ENCODE measurements around the gene SLC37A2. TPM values are rescaled to one million over a fixed set of nuclear protein-coding genes. Genes with fewer than 3 reads are reported as not detected.

SLC37A2 gene
- polyA plus RNA-seq, 1 of the 3 experiments (the other 2 are of a cell fraction): 0.44 TPM

DNA sequence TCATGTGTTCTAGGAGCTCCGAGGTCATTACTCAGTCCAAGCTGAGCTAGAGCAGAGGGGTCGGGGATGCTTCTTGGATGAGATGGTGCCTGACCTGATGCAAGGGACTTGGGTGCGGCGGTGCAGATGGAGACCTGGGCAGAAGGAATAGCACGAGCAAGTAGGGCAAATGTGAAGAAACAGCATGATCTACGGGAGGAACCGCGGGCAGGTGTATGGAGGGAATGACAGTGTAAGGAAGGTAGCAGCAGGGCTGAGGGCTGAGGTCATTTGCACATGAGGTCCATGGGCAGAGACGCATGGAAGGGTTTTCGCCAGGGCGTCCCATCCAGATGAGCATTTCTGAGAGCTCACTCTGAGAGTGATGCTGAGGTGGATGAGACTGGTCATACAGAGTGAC, 14.9 kb downstream of the SLC37A2 start (continued):
- TF ChIP-seq, protein P1, sequence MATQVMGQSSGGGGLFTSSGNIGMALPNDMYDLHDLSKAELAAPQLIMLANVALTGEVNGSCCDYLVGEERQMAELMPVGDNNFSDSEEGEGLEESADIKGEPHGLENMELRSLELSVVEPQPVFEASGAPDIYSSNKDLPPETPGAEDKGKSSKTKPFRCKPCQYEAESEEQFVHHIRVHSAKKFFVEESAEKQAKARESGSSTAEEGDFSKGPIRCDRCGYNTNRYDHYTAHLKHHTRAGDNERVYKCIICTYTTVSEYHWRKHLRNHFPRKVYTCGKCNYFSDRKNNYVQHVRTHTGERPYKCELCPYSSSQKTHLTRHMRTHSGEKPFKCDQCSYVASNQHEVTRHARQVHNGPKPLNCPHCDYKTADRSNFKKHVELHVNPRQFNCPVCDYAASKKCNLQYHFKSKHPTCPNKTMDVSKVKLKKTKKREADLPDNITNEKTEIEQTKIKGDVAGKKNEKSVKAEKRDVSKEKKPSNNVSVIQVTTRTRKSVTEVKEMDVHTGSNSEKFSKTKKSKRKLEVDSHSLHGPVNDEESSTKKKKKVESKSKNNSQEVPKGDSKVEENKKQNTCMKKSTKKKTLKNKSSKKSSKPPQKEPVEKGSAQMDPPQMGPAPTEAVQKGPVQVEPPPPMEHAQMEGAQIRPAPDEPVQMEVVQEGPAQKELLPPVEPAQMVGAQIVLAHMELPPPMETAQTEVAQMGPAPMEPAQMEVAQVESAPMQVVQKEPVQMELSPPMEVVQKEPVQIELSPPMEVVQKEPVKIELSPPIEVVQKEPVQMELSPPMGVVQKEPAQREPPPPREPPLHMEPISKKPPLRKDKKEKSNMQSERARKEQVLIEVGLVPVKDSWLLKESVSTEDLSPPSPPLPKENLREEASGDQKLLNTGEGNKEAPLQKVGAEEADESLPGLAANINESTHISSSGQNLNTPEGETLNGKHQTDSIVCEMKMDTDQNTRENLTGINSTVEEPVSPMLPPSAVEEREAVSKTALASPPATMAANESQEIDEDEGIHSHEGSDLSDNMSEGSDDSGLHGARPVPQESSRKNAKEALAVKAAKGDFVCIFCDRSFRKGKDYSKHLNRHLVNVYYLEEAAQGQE (IDR thresholded peaks at IDR 0.05; ENCODE audit: low read depth, low read length): no peak
- no peak for TF ChIP-seq RCOR1 (IDR thresholded peaks at IDR 0.05; ENCODE audit: low read length)
- TF ChIP-seq, protein P2, sequence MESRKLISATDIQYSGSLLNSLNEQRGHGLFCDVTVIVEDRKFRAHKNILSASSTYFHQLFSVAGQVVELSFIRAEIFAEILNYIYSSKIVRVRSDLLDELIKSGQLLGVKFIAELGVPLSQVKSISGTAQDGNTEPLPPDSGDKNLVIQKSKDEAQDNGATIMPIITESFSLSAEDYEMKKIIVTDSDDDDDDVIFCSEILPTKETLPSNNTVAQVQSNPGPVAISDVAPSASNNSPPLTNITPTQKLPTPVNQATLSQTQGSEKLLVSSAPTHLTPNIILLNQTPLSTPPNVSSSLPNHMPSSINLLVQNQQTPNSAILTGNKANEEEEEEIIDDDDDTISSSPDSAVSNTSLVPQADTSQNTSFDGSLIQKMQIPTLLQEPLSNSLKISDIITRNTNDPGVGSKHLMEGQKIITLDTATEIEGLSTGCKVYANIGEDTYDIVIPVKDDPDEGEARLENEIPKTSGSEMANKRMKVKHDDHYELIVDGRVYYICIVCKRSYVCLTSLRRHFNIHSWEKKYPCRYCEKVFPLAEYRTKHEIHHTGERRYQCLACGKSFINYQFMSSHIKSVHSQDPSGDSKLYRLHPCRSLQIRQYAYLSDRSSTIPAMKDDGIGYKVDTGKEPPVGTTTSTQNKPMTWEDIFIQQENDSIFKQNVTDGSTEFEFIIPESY (IDR thresholded peaks at IDR 0.05; ENCODE audit: borderline replicate concordance, low read depth): no peak
- TF ChIP-seq ELF1 (IDR thresholded peaks at IDR 0.05): no peak
- no peak for TF ChIP-seq CHD2 (IDR thresholded peaks at IDR 0.05; ENCODE audit: low read length, partially characterized antibody)
- no peak for TF ChIP-seq GABPA (IDR thresholded peaks at IDR 0.05; ENCODE audit: low read depth)
- no peak for TF ChIP-seq TAF1 (IDR thresholded peaks at IDR 0.05; ENCODE audit: borderline replicate concordance, low read depth, low read length)
- TF ChIP-seq EP300 (IDR thresholded peaks at IDR 0.05; ENCODE audit: borderline replicate concordance in 1 of 2, low read depth in 1 of 2, low read length in 1 of 2): no peak
- no peak for TF ChIP-seq RAD21 (IDR thresholded peaks at IDR 0.05; ENCODE audit: low read length)
- TF ChIP-seq, protein P3, sequence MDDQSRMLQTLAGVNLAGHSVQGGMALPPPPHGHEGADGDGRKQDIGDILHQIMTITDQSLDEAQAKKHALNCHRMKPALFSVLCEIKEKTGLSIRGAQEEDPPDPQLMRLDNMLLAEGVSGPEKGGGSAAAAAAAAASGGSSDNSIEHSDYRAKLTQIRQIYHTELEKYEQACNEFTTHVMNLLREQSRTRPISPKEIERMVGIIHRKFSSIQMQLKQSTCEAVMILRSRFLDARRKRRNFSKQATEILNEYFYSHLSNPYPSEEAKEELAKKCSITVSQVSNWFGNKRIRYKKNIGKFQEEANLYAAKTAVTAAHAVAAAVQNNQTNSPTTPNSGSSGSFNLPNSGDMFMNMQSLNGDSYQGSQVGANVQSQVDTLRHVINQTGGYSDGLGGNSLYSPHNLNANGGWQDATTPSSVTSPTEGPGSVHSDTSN (IDR thresholded peaks at IDR 0.05): no peak

DNA sequence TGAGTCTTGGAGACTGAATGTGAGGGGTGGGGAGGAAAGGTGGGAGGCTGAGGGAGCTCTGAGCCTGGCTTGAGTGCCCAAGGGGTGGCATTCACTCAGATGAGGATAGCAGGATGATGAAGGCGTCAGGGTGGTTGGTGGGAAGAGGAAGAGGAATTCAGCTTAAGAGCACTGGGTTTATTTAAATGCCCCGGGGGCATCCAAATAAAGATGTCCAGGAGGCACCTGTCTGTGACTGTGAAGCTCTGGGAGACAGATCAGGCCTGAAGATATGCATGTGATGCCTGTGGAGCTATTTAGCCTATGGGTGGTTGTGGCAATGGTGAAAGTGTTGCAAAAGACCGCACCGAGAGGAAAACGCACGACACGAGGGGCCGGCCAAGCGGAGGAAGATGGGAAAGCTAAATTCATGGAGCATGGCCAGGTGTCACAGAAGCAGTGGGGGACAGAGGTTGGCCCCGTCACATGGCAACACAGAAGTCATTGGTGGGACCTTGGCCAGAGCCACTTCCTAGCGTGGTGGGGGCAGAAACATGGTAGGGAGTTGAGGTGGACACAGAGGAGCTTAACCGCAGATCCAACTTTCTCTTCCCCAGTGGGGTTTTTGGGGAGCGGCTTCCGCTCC, 15.5 kb downstream of the SLC37A2 start:
- 87% methylated on average over 13 of the region's 14 CpGs for WGBS (ENCODE audit: low lambda C conversion rate)
- TF ChIP-seq RFX5 (IDR thresholded peaks at IDR 0.05; ENCODE audit: low read length) (no peak), YY1 (IDR thresholded peaks at IDR 0.05; ENCODE audit: low read depth) (no peak), EP300 (IDR thresholded peaks at IDR 0.05; ENCODE audit: borderline replicate concordance in 1 of 2, low read depth in 1 of 2, low read length in 1 of 2) (no peak), GATA2 (CRISPR knock-in tag; IDR thresholded peaks at IDR 0.05) (no peak), MXI1 (IDR thresholded peaks at IDR 0.05; ENCODE audit: low read depth, low read length) (no peak)
- TF ChIP-seq, protein P1 (IDR thresholded peaks at IDR 0.05; ENCODE audit: low read depth, low read length): no peak
- TF ChIP-seq, protein P4, sequence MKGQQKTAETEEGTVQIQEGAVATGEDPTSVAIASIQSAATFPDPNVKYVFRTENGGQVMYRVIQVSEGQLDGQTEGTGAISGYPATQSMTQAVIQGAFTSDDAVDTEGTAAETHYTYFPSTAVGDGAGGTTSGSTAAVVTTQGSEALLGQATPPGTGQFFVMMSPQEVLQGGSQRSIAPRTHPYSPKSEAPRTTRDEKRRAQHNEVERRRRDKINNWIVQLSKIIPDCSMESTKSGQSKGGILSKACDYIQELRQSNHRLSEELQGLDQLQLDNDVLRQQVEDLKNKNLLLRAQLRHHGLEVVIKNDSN (IDR thresholded peaks at IDR 0.05; ENCODE audit: borderline replicate concordance, low read depth): no peak
- H3F3A ChIP-seq (replicated peaks; ENCODE audit: insufficient read depth): no peaks in the 10 kb centered on the region
- no peaks in the 10 kb centered on the region for H4K20me1 ChIP-seq (ENCODE audit: insufficient read depth)
- no peaks in the 10 kb centered on the region for H3K79me2 ChIP-seq (ENCODE audit: insufficient read depth)
- no peak overlapping the region for H3K4me2 ChIP-seq
- DNase-seq: no peak
- no peaks in the 10 kb centered on the region for H3K9me2 ChIP-seq
- no peak overlapping the region for H2AFZ ChIP-seq (ENCODE audit: low read depth)
- H3K4me1 ChIP-seq (ENCODE audit: control insufficient read depth in 1 of 2, insufficient read depth in 2 of 2, low read depth in 1 of 2, low read length in 1 of 2): no peaks in the 10 kb centered on the region
- H3K36me3 ChIP-seq (replicated peaks in 1 of 2; ENCODE audit: control insufficient read depth in 1 of 2, insufficient read depth in 2 of 2, low read length in 1 of 2): no peaks in the 10 kb centered on the region
- H3K9me3 ChIP-seq: no peaks in the 10 kb centered on the region
- POLR2A ChIA-PET: interaction anchor here (0.6 kb wide), 1 partner anchor 18 kb away, joined by 3 read pairs; no protein-coding TSS in a partner anchor
- CTCF ChIA-PET: interaction anchor here (0.7 to 4.4 kb wide), 7 partner anchors 13 to 344 kb away, joined by 3 to 22 read pairs (median 3); no protein-coding TSS in a partner anchor
- H3K27me3 ChIP-seq (ENCODE audit: insufficient read depth): no peaks in the 10 kb centered on the region
- no peak overlapping the region for H3K27ac ChIP-seq (ENCODE audit: low read depth in 2 of 2, low read length in 1 of 2)
- no peak overlapping the region for H3K9ac ChIP-seq
- H3K4me3 ChIP-seq (ENCODE audit: low read depth in 2 of 2, low read length in 1 of 2): no peak overlapping the region

Data from SK-N-SH (cell line).